Kidney (tissue), 14 donors: ENCODE data around the gene USP3. TPM values are rescaled to one million over a fixed set of nuclear protein-coding genes. Genes with fewer than 3 reads are reported as not detected.

ENCODE experiments used
- DNase-seq, 5 donors: peaks; one replicate each; pipeline ENCODE4 v3.0.0-alpha.2; 2013 to 2020
- FAIRE-seq: peaks from 2 replicates; lab custom pipeline; 2012; peaks lifted over from hg19 to GRCh38; lab: Jason Lieb, UNC
- H3K27ac ChIP-seq, 2 donors: one replicate each; pipeline ENCODE4 v1.7.0; 2013; ENCODE audit warnings: low read depth in 2 of 2, low read length in 2 of 2, inconsistent platforms in 1 of 2
- H3K27me3 ChIP-seq: one replicate; pipeline ENCODE4 v1.7.1; 2013; ENCODE audit warnings: low read length, inconsistent platforms; ENCODE audit not compliant: control insufficient read depth, insufficient read depth
- H3K36me3 ChIP-seq, 3 donors: one replicate each; pipeline versions ENCODE4 v1.7.0 to v1.7.1; 2013; ENCODE audit warnings: low read length in 3 of 3, control low read depth in 1 of 3, inconsistent platforms in 1 of 3; ENCODE audit not compliant: insufficient read depth in 3 of 3, control insufficient read depth in 2 of 3
- H3K4me1 ChIP-seq, 3 donors: one replicate each; pipeline versions ENCODE4 v1.7.0 to v1.7.1; 2013; ENCODE audit warnings: low read length in 3 of 3, inconsistent platforms in 1 of 3, low read depth in 1 of 3; ENCODE audit not compliant: control insufficient read depth in 2 of 3, insufficient read depth in 2 of 3
- H3K4me3 ChIP-seq, 3 donors: one replicate each; pipeline versions ENCODE4 v1.7.0 to v1.8.1; 2013; ENCODE audit warnings: low read length in 3 of 3, control low read depth in 1 of 3, inconsistent platforms in 1 of 3
- H3K9ac ChIP-seq, 3 donors: one replicate each; pipeline versions ENCODE4 v1.7.0 to v1.7.1; 2013; ENCODE audit warnings: low read length in 3 of 3, control low read depth in 1 of 3, inconsistent platforms in 1 of 3
- H3K9me3 ChIP-seq, 3 donors: one replicate each; pipeline versions ENCODE4 v1.7.0 to v1.7.1; 2013; ENCODE audit warnings: low read length in 3 of 3, control low read depth in 1 of 3, inconsistent platforms in 1 of 3; ENCODE audit not compliant: control insufficient read depth in 2 of 3, insufficient read depth in 1 of 3
- CTCF ChIP-seq: IDR thresholded peaks from 3 replicates; pipeline ENCODE4 v1.5.1; 2012; ENCODE audit warnings: mild to moderate bottlenecking, moderate library complexity, borderline replicate concordance; ENCODE audit not compliant: insufficient read depth; ENCODE audit errors: extremely low read depth
- intact Hi-C: fragments of 100-400 bp; cut with DNase I; formaldehyde crosslinking; loops from one replicate; pipeline ENCODE4 v1.11.1; 2022
- polyA plus RNA-seq: library from polyadenylated mRNA; stranded (reverse); fragments of 350-450 nt; fragmentation: Illumina TruSeq; extraction: RNeasy Lipid Tissue Mini Kit (QIAGEN cat#74804); gene quantifications from one replicate; pipeline ENCODE4 v1.2.3, GENCODE V29; 2014; ENCODE audit warnings: low read depth, low replicate concordance; ENCODE audit not compliant: insufficient read depth
- total RNA-seq: library from RNA; stranded (reverse); fragmentation: NEBNext Ultra II Directional; extraction: Animal tissue kit (Norgen Biotek cat#: 25700); gene quantifications from one replicate; pipeline ENCODE4 v1.2.1, GENCODE V29; 2021
- donor health status: control.
- donor health status: control.
- donor health status: control.
- donor health status: control.
- donor health status: control.
- donor health status: DM: yes; HTN: yes; CAD: no.
- donor health status: Normal renal cell carcinoma (clear cell type).

USP3 gene
- total and polyA plus RNA-seq, 2 donors from 2014 or later: 25.2 to 72.5 TPM

GRCh38 chr15:63458026-63458425 lies 46.4 kb upstream of the USP3 start:
- intact Hi-C loops: no loop called here
- H3K27me3 ChIP-seq: no peaks in the 10 kb centered on the region
- no peak overlapping the region for H3K9ac ChIP-seq
- H3K36me3 ChIP-seq: no peaks in the 10 kb centered on the region
- DNase-seq (no peak), FAIRE-seq (no peak)
- H3K4me3 ChIP-seq: no peak overlapping the region
- no peak for TF ChIP-seq CTCF
- no peak overlapping the region for H3K27ac ChIP-seq
- no peaks in the 10 kb centered on the region for H3K9me3 ChIP-seq
- no peaks in the 10 kb centered on the region for H3K4me1 ChIP-seq

GRCh38 chr15:63458794-63459395 lies 45.5 kb upstream of the USP3 start:
- no peaks in the 10 kb centered on the region for H3K9me3 ChIP-seq
- no peak overlapping the region for H3K27ac ChIP-seq
- DNase-seq (no peak), FAIRE-seq (no peak)
- no peaks in the 10 kb centered on the region for H3K4me1 ChIP-seq
- H3K4me3 ChIP-seq: no peak overlapping the region
- no peaks in the 10 kb centered on the region for H3K36me3 ChIP-seq
- no peaks in the 10 kb centered on the region for H3K27me3 ChIP-seq
- TF ChIP-seq CTCF: no peak
- intact Hi-C loops: no loop called here
- no peak overlapping the region for H3K9ac ChIP-seq

GRCh38 chr15:63460210-63461155 lies 43.9 kb upstream of the USP3 start:
- no peak overlapping the region for H3K4me3 ChIP-seq
- intact Hi-C loops: no loop called here
- H3K9me3 ChIP-seq: no peaks in the 10 kb centered on the region
- no peak for TF ChIP-seq CTCF
- H3K36me3 ChIP-seq: no peaks in the 10 kb centered on the region
- H3K9ac ChIP-seq: no peak overlapping the region
- peak overlapping the region in 1 of 2 donors; percentile 34 for H3K27ac ChIP-seq
- DNase-seq: no peak
- no peaks in the 10 kb centered on the region for H3K27me3 ChIP-seq
- no peak for FAIRE-seq
- no peaks in the 10 kb centered on the region for H3K4me1 ChIP-seq
